Keratinocyte (primary cell): ENCODE data around the gene ABL1.

Experiments used
- EZH2 ChIP-seq: IDR thresholded peaks from one replicate; pipeline ENCODE4 v1.6.1; 2012; ENCODE audit warnings: inconsistent platforms, mild to moderate bottlenecking, low read length, moderate library complexity
- TF ChIP-seq, protein P1 (sequence below), 3 experiments: IDR thresholded peaks in 1 of 3; conservative IDR thresholded peaks in 1 of 3; optimal IDR thresholded peaks in 1 of 3; 2 replicates in 2 of 3; 3 replicates in 1 of 3; pipeline versions ENCODE3 to v1.5.1; 2011; ENCODE audit warnings: low read length in 3 of 3, mild to moderate bottlenecking in 3 of 3, moderate library complexity in 2 of 3, control low read depth in 1 of 3, inconsistent platforms in 1 of 3; ENCODE audit not compliant: insufficient read depth in 2 of 3; ENCODE audit errors: extremely low read depth in 1 of 3

DNA sequence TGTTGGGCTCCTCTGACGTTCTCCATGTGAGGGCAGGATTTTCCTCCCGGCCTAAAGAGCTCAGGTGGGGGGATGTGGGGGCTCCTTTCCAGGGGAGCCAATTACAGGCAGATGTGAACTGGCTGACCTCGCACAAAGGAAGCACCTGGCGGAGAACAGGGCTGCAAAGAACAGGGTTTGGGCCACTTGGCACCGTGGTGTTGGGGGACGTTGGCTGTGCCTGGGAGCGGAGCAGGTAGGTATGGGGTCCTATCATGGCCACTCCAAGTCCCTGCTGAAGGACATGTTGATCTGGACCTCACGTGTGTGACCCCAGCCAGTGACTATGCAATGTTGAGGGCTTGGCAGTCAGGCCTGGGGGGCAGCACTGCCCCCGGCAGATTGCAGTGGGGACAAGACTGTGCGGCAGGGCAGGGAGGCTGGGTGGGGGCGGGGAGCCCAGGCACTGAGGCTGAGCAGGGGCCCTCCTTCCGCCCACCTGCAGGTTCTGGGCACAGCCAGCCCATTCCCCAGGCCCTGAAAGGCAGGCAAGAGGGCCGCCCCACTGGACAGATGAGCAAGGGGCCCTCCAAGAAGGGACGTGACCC is 84.6 kb downstream of the ABL1 start:
- TF ChIP-seq, protein P1, sequence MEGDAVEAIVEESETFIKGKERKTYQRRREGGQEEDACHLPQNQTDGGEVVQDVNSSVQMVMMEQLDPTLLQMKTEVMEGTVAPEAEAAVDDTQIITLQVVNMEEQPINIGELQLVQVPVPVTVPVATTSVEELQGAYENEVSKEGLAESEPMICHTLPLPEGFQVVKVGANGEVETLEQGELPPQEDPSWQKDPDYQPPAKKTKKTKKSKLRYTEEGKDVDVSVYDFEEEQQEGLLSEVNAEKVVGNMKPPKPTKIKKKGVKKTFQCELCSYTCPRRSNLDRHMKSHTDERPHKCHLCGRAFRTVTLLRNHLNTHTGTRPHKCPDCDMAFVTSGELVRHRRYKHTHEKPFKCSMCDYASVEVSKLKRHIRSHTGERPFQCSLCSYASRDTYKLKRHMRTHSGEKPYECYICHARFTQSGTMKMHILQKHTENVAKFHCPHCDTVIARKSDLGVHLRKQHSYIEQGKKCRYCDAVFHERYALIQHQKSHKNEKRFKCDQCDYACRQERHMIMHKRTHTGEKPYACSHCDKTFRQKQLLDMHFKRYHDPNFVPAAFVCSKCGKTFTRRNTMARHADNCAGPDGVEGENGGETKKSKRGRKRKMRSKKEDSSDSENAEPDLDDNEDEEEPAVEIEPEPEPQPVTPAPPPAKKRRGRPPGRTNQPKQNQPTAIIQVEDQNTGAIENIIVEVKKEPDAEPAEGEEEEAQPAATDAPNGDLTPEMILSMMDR (optimal IDR thresholded peaks at IDR 0.05 in 1 of 3, IDR thresholded peaks at IDR 0.05 in 1 of 3, conservative IDR thresholded peaks at IDR 0.05 in 1 of 3; ENCODE audit: extremely low read depth in 1 of 3, insufficient read depth in 2 of 3, low read length in 3 of 3): no peak
- TF ChIP-seq EZH2: no peak
